HG03060 (cell line): ENCODE results near the gene FLT3.
"Not testable (repeated sequence)": the region's sequence is repeated elsewhere in the genome, so short reads cannot be mapped to it uniquely, and the experiment has no call there.

ENCODE experiments used
- ATAC-seq: cut with Tn5 transposase; IDR thresholded peaks from one replicate; pipeline ENCODE4 v1.9.1; 2021; ENCODE audit warnings: low read depth, moderate number of reproducible peaks; ENCODE audit not compliant: unreplicated experiment

The FLT3 gene

GRCh38 chr13:28101886-28102285, 1.5 kb upstream of the FLT3 start:
- ATAC-seq: not testable (repeated sequence)

GRCh38 chr13:28099396-28100149, 803 bp downstream of the FLT3 start:
- no peak for ATAC-seq

GRCh38 chr13:28097503-28097902, 2.9 kb downstream of the FLT3 start:
- ATAC-seq: no peak

- no peak for ATAC-seq
Measured at GRCh38 chr13:28094306-28094705, 6.1 kb downstream of the FLT3 start.

- ATAC-seq: no peak
Measured at GRCh38 chr13:28093881-28094280, 6.5 kb downstream of the FLT3 start.

GRCh38 chr13:28092431-28092830, 7.9 kb downstream of the FLT3 start:
- ATAC-seq: no peak

- ATAC-seq: no peak
Measured at GRCh38 chr13:28089065-28089464, 11.3 kb downstream of the FLT3 start.

- ATAC-seq: not testable (repeated sequence)
Measured at GRCh38 chr13:28077820-28078219, 22.6 kb downstream of the FLT3 start.

GRCh38 chr13:28077231-28077630, 23.1 kb downstream of the FLT3 start:
- ATAC-seq: no peak

- no peak for ATAC-seq
Measured at GRCh38 chr13:28071424-28071823, 29.0 kb downstream of the FLT3 start.

- ATAC-seq: no peak
Measured at GRCh38 chr13:28067491-28067890, 32.9 kb downstream of the FLT3 start.

GRCh38 chr13:28058866-28059613, 41.3 kb downstream of the FLT3 start:
- no peak for ATAC-seq

GRCh38 chr13:28056970-28057712, 43.2 kb downstream of the FLT3 start:
- ATAC-seq: peak; percentile 43

GRCh38 chr13:28056426-28056825, 44.0 kb downstream of the FLT3 start:
- ATAC-seq: no peak

- ATAC-seq: no peak
Measured at GRCh38 chr13:28055357-28055756, 45.0 kb downstream of the FLT3 start.

- ATAC-seq: no peak
Measured at GRCh38 chr13:28052945-28053344, 47.4 kb downstream of the FLT3 start.

- ATAC-seq: no peak
Measured at GRCh38 chr13:28049880-28050875, 50.2 kb downstream of the FLT3 start.

- no peak for ATAC-seq
Measured at GRCh38 chr13:28049215-28049614, 51.2 kb downstream of the FLT3 start.

GRCh38 chr13:28048768-28049167, 51.6 kb downstream of the FLT3 start:
- no peak for ATAC-seq

GRCh38 chr13:28047757-28048388, 52.5 kb downstream of the FLT3 start:
- ATAC-seq: peak; percentile 76
